GM11168 (cell line): ENCODE measurements around the gene ACP4.
"Not testable (repeated sequence)": the region's sequence is repeated elsewhere in the genome, so short reads cannot be mapped to it uniquely, and the experiment has no call there.

ENCODE experiments used
- in situ Hi-C: fragments of 300-500 bp; cut with MboI; formaldehyde crosslinking; loops from one replicate; pipeline ENCODE4 v1.12.0; 2022; ENCODE audit warnings: low sequenced_read_pairs; ENCODE audit not compliant: unreplicated experiment

Gene ACP4, protein sequence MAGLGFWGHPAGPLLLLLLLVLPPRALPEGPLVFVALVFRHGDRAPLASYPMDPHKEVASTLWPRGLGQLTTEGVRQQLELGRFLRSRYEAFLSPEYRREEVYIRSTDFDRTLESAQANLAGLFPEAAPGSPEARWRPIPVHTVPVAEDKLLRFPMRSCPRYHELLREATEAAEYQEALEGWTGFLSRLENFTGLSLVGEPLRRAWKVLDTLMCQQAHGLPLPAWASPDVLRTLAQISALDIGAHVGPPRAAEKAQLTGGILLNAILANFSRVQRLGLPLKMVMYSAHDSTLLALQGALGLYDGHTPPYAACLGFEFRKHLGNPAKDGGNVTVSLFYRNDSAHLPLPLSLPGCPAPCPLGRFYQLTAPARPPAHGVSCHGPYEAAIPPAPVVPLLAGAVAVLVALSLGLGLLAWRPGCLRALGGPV

GRCh38 chr19:50790396-50790795 is at the start of gene ACP4:
Gene ACP4 (plus strand): TSS chr19:50790415. CDS start chr19:50790415, 0 bp downstream.
- in situ Hi-C loops = loop anchor here (25.0 kb wide), 1 partner anchor 428 kb away; the partner anchor contains the start of gene NAPSA

- in situ Hi-C loops = no loop called here
Measured at GRCh38 chr19:50741179-50741933, 48.9 kb upstream of the ACP4 start.

- in situ Hi-C loops = no loop called here
Measured at GRCh38 chr19:50743537-50743936, 46.7 kb upstream of the ACP4 start.

- in situ Hi-C loops = no loop called here
Measured at GRCh38 chr19:50745221-50745620, 45.0 kb upstream of the ACP4 start.

GRCh38 chr19:50747141-50747540 is 43.1 kb upstream of the ACP4 start:
- in situ Hi-C loops = not testable (repeated sequence)

DNA sequence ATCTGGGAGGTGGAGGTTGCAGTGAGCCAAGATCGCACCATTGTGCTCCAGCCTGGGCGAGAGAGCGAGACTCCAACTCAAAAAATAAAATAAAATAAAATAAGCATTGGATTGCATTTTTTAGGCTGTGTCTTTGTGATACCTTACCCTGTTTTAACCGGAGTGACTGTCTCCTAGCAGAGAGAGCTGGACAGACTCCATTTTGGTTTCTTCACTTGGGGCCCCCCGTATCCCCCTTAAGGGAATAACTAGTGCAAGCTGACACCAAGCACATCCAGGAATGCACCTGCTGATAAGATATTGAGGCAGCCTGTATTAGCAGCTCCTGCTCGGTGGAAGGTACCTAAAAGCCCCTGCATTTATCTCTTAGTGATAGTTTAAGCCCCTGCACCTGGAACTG is 40.7 kb upstream of the ACP4 start:
- in situ Hi-C loops = no loop called here

- in situ Hi-C loops = no loop called here
Measured at GRCh38 chr19:50750010-50750409, 40.2 kb upstream of the ACP4 start.

- in situ Hi-C loops = no loop called here
Measured at GRCh38 chr19:50753879-50754278, 36.3 kb upstream of the ACP4 start.

GRCh38 chr19:50756244-50756643 is 34.0 kb upstream of the ACP4 start:
- in situ Hi-C loops = not testable (repeated sequence)

GRCh38 chr19:50757624-50758023 is 32.6 kb upstream of the ACP4 start:
- in situ Hi-C loops = not testable (repeated sequence)

- in situ Hi-C loops = not testable (repeated sequence)
Measured at GRCh38 chr19:50759076-50759475, 31.1 kb upstream of the ACP4 start.

- in situ Hi-C loops = no loop called here
Measured at GRCh38 chr19:50759886-50760285, 30.3 kb upstream of the ACP4 start.

DNA sequence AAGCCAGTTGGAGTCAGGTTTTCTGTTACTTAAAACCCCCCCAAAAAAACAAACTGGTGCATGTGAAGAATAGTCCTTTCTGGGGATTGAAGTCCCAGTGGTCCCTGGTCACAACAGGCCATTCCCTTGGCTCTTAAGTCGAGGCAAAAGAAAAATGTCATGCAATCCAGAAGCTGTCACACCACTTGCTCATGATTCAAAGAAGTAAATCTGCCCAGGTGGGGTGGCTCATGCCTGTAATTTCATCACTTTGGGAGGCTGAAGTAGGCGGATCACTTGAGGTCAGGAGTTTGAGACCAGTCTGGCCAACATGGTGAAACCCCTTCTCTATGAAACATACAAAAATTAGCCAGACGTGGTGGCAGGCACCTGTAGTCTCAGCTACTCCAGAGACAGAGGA is 28.7 kb upstream of the ACP4 start:
- in situ Hi-C loops = not testable (repeated sequence)

DNA sequence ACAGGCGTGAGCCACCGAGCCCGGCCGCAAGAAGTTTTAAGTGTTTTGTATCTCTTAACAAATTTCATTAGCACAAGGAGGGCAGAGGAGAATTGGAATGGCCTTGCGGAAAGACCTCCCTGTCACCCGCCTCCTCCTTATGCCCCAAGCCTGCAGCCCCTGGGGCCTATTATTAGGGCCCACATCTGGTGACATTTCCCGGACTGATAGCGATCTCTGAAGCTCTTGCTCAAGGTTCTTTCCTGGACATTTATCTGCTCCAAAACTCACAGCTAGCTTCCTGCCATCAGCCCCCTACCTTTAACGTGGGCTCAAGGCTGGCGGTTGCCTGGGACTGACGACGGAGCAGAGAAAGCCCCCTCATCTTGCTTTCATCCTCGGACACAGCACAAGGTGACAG is 26.7 kb upstream of the ACP4 start:
- in situ Hi-C loops = not testable (repeated sequence)

DNA sequence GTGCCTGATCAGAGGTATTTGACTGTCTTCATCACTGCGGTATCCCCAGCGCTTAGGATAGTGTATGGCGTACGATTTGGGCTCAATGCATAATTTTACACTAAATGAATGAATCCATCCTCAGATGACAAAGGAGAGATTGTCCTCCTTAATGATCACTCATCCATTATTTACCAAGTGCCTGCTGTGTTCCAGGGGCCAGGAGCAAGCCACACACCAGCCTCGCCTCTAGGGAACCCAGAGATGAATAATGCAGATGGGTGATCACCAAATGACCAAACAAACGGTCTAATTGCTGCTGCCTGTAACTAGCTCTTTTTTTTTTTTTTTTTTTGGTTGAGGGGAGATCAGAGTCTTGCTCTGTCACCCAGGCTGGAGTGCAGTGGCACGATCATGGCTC is 25.8 kb upstream of the ACP4 start:
- in situ Hi-C loops = no loop called here

DNA sequence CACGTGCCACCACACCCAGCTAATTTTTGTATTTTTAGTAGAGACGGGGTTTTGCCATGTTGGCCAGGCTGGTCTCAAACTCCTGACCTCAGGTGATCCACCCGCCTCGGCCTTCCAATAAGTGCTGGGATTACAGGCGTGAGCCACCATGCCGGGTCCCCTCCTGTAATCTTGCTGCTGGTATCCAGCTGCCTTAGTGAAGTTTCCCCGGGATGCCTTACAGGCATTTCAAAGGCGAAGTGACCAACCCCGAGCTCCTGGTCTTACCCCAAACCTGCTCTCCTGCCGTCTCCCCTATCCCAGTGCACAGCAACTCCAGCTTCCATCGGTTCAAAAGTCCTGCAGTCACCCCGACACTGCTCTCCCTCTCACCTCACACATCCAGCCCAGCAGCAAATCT is 23.5 kb upstream of the ACP4 start:
- in situ Hi-C loops = not testable (repeated sequence)

- in situ Hi-C loops = not testable (repeated sequence)
Measured at GRCh38 chr19:50767263-50767662, 23.0 kb upstream of the ACP4 start.

GRCh38 chr19:50768277-50768676 is 21.9 kb upstream of the ACP4 start:
- in situ Hi-C loops = no loop called here

GRCh38 chr19:50770164-50770563 is 20.1 kb upstream of the ACP4 start, which contains the start of gene GPR32:
Gene GPR32 (plus strand): TSS chr19:50770464. CDS start chr19:50770601, 137 bp downstream.
- in situ Hi-C loops = not testable (repeated sequence)

DNA sequence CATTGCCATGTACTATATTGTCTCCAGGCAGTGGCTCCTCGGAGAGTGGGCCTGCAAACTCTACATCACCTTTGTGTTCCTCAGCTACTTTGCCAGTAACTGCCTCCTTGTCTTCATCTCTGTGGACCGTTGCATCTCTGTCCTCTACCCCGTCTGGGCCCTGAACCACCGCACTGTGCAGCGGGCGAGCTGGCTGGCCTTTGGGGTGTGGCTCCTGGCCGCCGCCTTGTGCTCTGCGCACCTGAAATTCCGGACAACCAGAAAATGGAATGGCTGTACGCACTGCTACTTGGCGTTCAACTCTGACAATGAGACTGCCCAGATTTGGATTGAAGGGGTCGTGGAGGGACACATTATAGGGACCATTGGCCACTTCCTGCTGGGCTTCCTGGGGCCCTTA is 19.3 kb upstream of the ACP4 start:
- in situ Hi-C loops = no loop called here

- in situ Hi-C loops = no loop called here
Measured at GRCh38 chr19:50772476-50772875, 17.7 kb upstream of the ACP4 start.
